MM.1S (cell line): ENCODE results near the gene GABRB2.

Source experiments
- EZH2 ChIP-seq: fragments of 300-600 bp; sonication (generic); optimal IDR thresholded peaks from 2 replicates; pipeline ENCODE3; 2017; ENCODE audit warnings: low read depth, mild to moderate bottlenecking, antibody characterized with exemption, low read length, mixed read lengths
- EZH2phosphoT487 ChIP-seq: fragments of 300-600 bp; sonication (generic); IDR thresholded peaks from 2 replicates; pipeline ENCODE4 v1.6.1; 2018; ENCODE audit warnings: antibody characterized with exemption, low read length
- TF ChIP-seq, protein P1 (sequence below): fragments of 300-600 bp; sonication (generic); IDR thresholded peaks from 2 replicates; pipeline ENCODE4 v1.5.1; 2016; ENCODE audit warnings: antibody characterized with exemption, low read length, mixed read lengths

DNA sequence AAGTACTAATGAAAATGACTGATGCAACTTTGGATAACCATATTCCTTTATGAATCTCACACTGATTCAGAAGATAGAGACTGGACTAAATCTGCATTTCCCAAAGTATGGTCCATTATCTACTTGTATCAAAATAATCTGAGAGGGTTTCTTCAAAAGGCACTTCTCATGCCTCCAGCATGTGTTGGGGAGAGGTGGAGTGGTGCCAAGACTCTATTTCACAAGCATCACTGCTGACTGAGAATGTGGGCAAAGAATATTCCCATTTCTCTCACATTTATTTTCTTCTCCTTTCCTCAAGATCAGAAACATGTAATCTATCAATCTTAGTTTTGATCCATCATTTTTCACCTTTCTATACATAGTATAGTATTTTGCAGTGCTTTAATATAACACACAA lies 135.4 kb downstream of the GABRB2 start:
- TF ChIP-seq, protein P1, sequence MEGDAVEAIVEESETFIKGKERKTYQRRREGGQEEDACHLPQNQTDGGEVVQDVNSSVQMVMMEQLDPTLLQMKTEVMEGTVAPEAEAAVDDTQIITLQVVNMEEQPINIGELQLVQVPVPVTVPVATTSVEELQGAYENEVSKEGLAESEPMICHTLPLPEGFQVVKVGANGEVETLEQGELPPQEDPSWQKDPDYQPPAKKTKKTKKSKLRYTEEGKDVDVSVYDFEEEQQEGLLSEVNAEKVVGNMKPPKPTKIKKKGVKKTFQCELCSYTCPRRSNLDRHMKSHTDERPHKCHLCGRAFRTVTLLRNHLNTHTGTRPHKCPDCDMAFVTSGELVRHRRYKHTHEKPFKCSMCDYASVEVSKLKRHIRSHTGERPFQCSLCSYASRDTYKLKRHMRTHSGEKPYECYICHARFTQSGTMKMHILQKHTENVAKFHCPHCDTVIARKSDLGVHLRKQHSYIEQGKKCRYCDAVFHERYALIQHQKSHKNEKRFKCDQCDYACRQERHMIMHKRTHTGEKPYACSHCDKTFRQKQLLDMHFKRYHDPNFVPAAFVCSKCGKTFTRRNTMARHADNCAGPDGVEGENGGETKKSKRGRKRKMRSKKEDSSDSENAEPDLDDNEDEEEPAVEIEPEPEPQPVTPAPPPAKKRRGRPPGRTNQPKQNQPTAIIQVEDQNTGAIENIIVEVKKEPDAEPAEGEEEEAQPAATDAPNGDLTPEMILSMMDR, result no peak
- TF ChIP-seq EZH2 (no peak), EZH2phosphoT487 (no peak)
